Hematopoietic multipotent progenitor cell treated with erythropoietin and hydrocortisone succinate and interleukin-3 and kit ligand, for 4 days (in vitro differentiated cells): Measurements from ENCODE around the gene ZNF335.
"Not testable (repeated sequence)": the region's sequence is repeated elsewhere in the genome, so short reads cannot be mapped to it uniquely, and the experiment has no call there.

ENCODE experiments used
- DNase-seq: peaks from one replicate; pipeline ENCODE4 v3.0.0-alpha.2; 2015

Gene ZNF335

DNA sequence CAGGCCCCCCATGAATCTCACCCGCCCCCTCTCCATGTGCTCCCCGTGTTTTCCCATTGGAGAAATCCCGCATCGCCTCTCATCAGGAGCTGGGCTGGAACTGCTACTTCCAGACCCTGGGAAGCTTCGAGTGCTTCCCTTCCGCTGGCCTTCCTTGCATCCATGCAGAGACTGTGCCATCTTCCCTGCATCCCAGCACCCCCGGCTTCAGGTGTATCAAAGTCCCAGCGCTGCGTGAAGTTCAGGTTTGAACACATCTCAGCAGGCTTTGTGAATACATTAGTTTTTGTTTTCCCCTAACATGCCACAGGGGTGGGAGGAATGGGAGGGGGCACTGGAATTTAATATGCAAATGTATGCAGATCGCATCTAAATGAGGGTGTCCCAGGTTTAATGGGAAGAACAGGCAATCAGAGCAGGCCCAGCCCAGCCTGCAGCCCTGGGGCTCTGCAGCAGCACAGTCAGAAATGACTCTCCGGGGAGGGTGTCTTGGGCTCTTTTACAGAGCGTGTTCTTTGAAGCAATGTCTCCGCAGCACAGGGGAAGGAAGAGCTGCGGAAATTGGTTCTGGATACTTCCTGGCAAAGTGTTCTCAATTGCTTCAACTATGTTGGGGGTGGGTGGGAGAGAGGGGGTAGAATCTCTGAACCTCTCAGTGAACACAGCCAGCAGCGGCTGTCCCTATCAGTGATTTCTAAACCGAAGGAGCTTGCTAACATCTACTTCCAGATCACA lies 28.4 kb upstream of the ZNF335 start:
- no peak for DNase-seq

DNA sequence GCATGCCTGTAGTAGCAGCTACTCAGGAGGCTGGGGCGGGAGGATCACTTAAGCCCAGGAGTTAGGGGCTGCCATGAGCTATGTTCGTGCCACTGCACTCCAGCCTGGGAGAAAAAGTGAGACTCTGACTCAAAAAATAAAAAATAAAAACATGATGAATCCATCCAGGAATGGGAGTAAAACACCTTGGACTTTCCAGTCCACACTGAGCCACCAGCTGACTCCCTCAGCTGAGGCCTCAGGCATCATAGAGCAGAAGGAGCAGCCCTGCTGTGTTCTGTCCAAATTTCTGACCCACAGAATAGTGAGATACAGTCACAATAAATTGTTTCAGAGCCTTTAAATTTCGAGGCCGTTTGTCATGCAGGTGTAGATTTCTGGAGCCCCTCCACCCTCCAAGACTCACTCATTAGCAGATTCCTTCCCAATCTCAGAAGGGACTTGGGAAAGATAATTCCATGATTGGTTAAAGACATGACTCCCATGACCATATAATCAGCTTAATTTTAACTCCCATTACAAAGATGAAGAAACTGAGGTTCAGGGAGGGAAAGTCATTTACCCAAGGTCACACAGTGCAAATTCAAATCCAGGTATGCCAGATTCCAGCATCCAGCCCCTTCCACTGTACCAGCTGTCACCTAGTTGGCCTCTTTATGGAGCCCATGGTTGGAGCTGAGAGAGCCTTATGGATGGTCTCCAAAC lies 27.7 kb upstream of the ZNF335 start:
- no peak for DNase-seq

DNA sequence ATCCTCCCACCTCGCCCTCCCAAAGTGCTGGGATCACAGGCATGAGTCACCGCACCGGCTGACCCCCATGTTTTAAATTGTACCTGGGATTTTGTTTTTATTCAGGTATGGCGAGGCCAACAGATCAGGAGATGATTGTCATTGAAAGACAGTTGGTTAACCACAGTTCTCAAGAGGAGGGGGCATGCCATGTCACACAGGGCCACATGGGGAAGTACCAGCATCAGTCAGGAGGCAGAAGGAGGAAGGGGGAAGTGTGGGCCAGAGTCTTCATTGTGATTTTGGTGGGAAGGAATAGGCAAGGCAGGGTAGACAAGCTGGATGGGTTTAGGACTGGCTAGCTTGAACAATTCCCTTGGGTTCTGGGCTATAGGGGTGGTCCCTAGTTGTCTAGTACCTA lies 26.8 kb upstream of the ZNF335 start:
- DNase-seq = peak; percentile 70

DNA sequence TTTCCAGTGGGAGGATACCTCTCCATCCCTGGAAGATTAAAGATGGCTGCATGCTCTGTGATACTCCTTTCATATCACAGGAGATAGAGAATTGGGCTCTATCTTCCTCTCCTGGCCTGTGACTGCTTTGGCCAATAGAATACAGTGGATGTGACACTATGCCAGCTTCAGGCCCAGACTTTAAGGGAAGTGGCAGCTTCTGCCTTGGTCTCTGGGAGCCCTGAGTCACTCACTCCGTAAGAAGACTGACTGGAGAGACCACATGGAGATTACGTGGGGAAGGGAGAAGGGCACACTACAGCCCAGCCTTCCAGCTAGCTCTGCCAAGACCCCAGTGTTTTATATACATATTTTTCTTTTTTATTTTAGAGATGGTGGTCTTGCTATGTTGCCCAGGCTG lies 26.3 kb upstream of the ZNF335 start:
- DNase-seq = peak; percentile 70

DNA sequence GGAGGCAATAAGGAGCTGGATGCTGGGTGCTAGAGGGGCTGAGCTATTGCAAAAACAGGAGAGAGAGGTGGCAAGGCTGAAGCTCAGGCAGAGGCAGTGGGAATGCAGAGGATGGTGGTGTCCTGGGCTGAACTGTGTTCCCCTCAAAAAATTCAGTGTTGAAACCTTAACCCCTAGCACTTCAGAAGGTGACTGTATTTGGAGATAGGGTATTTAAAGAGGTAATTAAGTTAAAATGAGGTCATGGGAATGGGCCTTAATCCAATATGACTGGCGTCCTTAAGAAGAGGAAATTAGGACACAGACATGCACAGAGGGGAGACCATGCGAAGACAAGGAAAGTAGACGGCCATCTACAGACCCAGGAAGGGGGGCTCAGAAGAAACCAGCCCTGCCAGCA lies 25.2 kb upstream of the ZNF335 start:
- no peak for DNase-seq

DNA sequence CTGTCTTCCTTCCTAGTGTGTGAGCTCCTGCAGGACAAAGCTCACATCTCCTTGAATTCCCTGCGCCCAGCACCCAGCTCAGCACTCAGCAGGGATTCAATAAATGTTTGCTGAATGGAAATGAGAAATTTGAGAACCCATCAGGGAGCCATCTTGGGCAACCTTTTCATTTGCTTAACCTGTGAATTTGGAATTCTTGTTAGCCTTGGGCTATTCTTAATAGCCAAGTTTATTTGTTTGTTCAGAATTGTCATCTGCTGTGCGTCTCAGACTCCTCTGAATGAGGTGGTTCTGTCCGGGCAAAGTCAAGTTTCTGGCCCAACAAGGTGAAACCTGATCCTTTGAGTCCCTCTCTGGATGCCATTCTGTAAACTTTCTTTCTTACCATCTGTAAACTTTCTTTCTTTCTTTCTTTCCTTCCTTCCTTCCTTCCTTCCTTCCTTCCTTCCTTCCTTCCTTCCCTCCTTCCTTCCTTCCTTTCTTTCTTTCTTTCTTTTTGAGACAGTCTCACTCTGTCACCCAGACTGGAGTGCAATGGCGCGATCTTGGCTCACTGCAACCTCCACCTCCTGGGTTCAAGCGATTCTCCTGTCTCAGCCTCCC lies 23.6 kb upstream of the ZNF335 start:
- not testable (repeated sequence) for DNase-seq

DNA sequence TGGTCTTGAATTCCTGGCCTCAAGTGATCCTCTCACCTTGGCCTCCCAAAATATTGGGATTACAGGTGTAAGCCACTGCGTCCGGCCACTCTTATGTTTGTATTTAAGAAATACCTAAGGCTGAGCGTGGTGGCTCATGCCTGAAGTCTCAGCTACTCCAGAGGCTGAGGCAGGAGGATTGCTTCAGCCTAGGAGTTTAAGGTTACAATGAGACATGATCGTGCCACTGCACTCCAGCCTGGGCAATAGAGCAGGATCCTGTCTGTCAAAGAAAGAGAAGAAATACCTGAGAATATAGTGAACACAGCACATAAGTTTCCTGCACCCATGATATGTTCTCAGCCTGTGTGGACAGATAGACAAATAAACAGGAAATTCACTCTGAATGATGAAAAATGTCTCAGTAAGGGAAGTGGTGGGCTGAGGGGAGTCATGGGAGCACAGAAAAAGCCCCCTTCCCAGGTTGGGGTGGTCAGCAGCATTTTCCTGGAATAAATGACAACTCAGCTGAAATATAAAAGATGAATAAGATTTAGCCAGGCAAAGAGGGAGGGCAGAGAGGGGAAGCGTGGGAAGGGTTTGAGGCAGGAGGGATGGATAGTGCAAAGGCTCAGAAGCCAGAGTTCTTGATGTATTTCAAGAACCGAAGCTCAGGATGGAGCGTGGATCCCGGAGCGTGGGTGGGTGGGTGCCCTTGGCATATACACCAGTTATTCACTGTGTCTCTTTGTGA lies 22.9 kb upstream of the ZNF335 start:
- DNase-seq = no peak

DNA sequence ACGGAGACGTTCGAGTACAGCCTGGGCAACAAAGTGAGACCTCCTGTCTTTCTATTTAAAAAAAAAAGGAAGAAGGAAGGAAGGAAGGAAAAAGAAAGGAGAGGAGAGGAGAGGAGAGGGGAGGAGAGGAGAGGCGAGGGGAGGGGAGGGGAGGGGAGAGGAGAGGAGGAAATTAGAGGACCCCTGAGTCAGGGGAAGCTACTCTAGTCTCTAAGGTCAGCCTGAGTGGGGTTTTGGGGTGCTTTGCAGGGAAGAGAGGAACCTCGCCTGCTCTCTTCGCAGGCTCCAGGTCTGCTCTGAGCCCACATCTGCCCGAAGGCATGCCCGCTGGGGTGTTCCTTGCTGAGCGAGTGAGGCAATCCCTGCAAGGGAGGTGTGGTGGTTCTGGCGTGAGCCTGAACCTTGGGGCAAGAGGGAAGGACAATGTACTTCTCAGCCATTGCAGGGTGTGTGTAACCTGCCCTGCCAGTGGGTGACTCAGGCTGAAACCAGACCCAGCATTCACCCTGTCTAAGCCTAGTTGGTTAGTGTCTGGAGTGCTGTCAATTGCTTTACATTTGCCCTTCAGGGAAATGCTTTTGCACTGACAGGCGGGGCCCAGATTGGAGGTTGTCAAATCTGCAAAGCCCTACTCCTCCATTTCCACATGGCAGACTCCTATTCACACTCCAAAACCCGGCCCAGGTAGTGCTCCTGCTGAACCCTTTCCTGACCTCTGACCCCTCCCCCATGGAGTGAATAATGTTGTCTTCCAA lies 21.4 kb upstream of the ZNF335 start:
- no peak for DNase-seq

DNA sequence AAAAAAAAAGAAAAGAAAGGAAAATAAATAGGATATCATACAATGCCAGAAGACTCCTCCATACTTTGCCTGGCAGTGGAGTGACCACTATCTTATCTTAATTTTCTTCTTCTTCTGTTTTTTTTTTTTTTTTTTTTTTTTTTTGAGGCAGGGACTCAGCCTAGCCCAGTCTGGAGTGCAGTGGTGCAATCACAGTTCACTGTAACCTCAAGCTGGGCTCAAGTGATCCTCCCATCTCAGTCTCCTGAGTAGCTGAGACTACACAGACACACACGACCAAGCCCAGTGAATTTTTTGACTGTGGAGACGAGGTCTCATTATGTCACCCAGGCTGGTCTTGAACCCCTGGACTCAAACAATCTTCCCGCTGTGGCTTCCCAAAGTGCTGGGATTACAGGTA lies 19.6 kb upstream of the ZNF335 start:
- DNase-seq = peak; percentile 43

DNA sequence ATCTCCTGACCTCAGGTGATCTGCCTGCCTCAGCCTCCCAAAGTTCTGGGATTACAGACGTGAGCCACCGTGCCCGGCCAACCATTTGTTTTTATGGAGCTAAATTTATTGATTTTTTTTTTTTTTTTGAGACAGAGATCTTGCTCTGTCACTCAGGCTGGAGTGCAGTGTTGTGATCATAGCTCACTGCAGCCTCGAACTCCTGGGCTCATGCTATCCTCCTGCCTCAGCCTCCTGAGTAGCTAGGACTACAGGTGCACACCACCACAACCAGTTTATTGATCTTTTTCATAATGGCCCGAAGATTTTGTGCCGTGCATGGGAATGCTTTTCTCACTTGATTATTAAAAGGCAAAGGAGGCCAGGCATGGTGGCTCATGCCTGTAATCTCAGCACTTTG lies 16.8 kb upstream of the ZNF335 start:
- DNase-seq = not testable (repeated sequence)

DNA sequence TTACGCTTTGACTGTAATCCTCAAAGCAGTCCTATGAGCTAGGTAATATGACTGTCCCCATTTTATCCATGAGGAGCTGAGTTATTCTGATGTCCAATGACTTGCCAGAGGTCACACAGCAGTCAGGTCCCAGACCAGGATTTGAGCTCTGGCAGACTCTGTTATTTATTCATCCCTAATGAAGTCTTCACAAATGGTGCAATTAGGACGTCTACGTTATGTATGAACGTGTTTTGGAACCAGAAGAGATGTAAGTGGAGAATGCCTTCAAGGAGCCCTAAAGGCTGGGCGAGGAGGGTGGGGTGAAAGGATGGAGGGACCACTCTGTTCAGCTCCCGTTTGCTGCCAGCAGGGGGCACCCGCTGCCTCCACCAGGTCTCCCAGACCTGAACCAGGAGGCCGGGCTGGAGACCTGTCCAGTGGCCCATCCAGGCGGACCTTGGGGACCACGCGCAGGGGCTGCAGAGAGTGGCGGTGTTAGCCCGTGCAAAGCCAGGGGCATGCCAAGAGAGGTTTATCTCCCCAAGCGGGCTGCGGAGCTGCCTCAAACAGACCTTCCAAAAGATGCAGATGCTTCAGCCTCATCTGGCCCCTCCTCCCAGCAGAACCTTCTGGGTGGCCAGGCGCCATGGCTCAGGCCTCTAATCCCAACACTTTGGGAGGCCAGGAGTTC lies 15.2 kb upstream of the ZNF335 start:
- DNase-seq = peak; percentile 85

DNA sequence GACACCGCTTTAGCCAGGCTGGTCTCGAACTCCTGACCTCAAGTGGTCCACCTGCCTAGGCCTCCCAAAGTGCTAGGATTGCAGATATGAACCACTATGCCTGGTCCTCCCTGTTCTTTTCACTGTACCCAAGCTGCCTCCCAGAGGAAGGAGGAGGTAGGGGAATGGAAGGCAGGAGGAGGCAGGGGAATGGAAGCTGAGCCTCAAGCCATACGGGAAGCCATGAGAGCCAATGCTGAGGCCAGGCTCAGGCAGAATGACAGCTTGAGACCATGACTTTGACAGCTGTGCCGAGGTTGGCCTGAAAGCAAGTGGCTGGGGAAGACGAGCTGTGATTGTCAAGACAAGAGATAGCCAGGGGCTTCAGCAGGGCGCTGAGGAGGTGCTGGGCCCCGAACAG lies 13.6 kb upstream of the ZNF335 start:
- no peak for DNase-seq

DNA sequence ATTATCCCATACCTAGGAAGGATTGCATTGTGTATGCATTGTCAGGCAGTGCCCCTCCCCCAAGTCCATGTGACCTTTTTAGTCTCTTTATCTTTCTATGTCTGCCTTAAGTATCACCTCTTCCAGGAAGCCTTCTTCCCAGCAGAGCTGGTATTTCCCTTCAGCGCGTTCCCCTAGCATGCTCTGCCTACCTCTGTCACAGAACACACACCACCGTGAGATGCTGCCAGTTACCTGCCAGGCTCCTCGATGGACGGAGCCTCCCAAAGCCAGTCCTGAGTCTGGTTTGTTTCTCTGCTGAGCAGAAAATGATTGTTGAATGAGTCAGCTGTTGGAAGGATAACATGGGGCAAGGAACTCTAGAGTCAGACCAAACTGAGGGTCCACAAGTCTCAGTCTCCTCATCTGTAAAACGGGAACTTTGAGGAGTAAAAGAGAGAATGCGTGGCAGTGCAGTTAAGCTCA lies 11.3 kb upstream of the ZNF335 start:
- DNase-seq = no peak

DNA sequence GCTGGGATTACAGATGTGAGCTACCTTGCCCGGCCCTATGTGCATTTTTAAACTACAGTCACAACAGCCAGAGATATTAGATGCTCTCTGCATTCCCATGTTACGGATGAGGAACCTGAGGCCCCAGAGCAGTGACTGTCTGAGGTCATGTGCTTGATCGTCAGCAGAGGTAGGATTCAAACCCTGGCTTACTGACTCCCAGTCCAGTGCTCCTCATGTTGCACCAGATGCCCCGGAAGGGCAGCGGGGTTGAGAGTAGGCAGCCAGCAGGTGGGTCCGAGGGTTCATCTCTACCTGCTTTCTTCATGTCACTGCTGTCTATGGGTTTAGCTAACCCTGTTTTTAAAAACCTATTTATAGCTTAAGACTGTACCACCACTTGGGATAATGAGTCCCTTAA lies 9.3 kb upstream of the ZNF335 start:
- DNase-seq = no peak

DNA sequence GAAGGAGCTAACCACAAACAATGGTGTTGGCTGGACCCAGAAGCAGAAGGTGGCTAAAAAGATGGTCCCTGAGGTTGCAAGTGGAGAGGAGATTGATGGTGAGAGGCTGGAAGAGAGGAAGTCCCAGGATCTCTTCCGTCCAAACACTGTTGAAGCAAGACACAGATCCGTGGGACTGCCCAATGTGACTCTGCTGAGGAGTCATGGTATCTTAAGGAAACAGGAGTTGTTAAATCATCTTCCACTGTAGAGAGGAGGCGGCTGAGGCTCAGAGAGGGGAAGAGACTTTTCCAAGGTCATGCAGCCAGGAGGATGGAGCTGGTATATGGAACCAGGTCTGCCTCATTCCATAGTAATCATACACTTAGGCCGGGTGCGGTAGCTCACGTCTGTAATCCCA lies 4.1 kb upstream of the ZNF335 start:
- no peak for DNase-seq

DNA sequence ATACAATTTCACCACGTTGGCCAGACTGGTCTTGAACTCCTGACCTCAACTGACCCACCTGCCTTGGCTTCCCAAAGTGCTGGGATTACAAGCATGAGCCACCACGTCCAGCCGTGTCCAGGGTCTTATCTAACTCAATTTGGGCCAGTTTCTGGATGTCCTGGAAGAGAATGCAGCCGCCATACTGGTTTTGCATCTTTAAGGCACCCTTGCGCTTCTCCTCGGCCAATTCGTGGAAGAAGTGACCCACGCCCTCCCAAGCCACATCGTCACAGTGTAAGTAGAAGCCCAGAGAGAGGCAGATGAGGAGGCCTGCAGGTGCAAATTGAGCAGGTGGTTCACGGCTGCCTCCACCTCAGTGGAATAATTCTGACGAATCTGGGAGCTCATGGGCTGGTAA lies 3.7 kb upstream of the ZNF335 start:
- DNase-seq = no peak

DNA sequence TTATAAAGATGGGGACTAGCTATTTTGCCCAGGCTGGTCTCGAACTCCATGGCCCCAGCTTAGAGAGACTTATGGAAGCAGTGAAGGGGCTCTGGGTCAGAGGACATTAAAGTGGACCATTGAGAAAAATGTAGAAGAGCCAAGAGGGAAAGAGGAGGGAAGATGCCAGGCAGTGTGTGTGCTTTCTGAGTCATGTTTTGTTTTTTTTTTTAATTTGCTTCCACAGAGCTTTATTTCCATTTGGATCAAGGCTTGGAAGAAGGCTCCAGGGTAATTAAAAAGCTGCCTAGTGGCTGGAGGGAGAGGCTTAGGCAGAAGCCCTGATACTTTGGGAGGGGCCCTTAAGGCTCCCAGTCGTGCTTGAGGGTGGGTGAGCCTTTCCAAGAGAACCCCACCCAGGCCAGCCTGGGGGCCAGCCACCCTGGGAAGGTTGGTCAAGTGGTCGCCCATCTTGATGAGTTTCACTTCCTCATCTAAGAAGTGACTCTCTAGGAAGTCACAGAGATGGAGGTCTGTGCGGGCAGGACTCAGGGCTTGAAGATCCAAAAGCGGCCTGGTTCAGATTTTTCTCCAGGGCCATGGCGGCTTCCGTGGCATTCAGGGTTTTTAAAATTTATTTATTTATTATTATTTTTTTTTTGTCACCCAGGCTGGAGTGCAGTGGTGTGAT lies 3.0 kb upstream of the ZNF335 start:
- no peak for DNase-seq

DNA sequence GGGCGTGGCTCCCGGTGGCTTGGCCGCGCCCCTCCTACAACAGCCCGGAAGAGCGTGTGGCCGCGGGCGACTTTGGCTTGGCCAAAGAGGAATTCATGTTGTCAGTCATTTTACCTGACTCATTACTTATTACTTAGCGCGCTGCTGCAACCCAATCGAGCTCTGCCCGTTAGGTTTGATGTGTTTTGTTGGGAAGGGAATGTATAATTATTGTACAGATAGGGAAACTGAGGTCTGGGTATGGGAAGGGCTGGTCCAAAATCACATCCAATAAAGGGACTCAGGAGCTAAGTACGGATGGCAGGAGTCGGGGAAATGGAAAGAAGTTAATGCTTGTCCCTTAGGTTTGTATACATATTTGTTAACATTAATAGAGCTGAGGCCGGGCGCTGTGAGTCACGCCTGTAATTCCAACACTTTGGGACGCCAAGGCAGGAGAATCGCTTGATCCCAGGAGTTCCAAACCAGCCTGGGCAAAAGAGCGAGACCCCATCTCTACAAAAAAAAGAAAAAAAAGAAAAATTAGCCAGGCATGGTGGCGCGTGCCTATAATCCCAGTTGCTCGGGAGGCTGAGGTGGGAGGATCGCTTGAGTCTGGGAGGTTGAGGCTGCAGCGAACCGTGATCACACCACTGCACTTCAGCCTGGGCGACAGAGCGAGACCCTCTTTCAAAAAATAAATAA lies 639 bp upstream of the ZNF335 start:
- no peak for DNase-seq

DNA sequence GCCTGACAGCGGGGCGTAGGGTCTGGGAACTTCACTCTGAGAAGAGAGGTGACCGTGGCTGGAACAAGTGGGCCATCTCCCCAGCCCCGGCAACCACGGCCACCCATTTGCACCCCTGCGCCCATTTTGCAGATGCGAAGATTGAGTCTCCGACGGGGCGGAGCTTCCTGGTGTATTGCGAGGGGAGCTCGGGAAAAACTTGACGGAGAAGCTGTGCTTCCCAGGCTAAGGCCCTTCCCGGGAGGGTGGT lies 653 bp downstream of the ZNF335 start:
- no peak for DNase-seq

DNA sequence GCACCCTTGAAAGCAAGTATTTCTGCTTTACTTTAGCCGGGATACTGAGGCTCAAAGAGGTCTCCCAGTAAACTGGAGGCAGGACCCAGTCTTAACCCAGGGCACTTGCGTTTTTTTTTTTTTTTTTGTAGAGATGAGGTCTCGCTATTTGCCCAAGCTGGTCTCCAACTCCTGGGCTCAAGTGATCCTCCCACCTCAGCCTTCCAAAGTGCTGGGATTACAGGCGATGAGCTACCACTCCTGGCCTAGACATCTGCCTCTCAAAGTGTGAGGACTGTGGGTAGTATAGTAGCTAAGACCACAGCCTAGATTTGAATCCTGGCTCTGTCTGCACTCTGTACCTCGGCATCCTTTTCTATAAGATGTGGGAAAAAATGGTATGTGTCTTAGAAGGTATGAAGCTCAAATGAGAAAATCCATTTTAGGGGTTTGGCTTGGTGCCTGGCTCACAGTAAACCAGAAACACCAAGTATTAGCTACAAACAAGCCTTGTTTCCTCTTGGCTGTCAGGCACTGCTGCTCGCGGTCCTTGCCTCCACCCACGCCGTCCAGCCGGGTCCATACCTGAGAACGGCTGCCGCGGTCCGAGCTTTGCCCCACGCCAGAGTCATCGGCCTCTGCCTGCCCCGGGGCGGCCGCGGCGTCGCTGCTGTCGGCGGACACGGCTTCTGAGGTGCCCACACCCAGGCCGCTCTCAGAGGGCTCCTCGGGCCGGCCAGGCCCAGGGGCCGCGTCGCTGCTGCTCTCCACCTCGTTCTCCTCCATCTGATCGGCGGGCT lies 1.2 kb downstream of the ZNF335 start:
- no peak for DNase-seq
